GF-D8 (cell line): ENCODE data around the gene GRID1.

Experiments
- DNase-seq: peaks from one replicate; lab custom pipeline; 2025; lab: John Stamatoyannopoulos, UW

Gene GRID1

GRCh38 chr10:86168256-86168655, 198.3 kb downstream of the GRID1 start:
- DNase-seq = no peak

- no peak for DNase-seq
Observed at GRCh38 chr10:86167762-86168128, 198.8 kb downstream of the GRID1 start.

- no peak for DNase-seq
Observed at GRCh38 chr10:86167121-86167761, 199.4 kb downstream of the GRID1 start.

GRCh38 chr10:86165666-86166065, 200.9 kb downstream of the GRID1 start:
- DNase-seq = no peak

GRCh38 chr10:86164960-86165630, 201.5 kb downstream of the GRID1 start:
- no peak for DNase-seq

- DNase-seq = no peak
Observed at GRCh38 chr10:86164174-86164774, 202.3 kb downstream of the GRID1 start.

- DNase-seq = no peak
Observed at GRCh38 chr10:86163522-86164173, 202.9 kb downstream of the GRID1 start.

- no peak for DNase-seq
Observed at GRCh38 chr10:86162696-86163400, 203.7 kb downstream of the GRID1 start.

GRCh38 chr10:86162036-86162435, 204.6 kb downstream of the GRID1 start:
- no peak for DNase-seq

- DNase-seq = no peak
Observed at GRCh38 chr10:86160890-86161585, 205.6 kb downstream of the GRID1 start.

- DNase-seq = no peak
Observed at GRCh38 chr10:86159797-86160196, 206.8 kb downstream of the GRID1 start.

- no peak for DNase-seq
Observed at GRCh38 chr10:86155054-86155921, 211.3 kb downstream of the GRID1 start.

- DNase-seq = no peak
Observed at GRCh38 chr10:86153751-86154150, 212.8 kb downstream of the GRID1 start.

GRCh38 chr10:86152911-86153310, 213.7 kb downstream of the GRID1 start:
- no peak for DNase-seq

GRCh38 chr10:86152354-86152753, 214.2 kb downstream of the GRID1 start:
- no peak for DNase-seq

GRCh38 chr10:86151613-86152012, 215.0 kb downstream of the GRID1 start:
- DNase-seq = no peak

- no peak for DNase-seq
Observed at GRCh38 chr10:86149257-86149656, 217.3 kb downstream of the GRID1 start.

- DNase-seq = no peak
Observed at GRCh38 chr10:86148117-86148516, 218.5 kb downstream of the GRID1 start.

GRCh38 chr10:86144301-86144700, 222.3 kb downstream of the GRID1 start:
- no peak for DNase-seq

GRCh38 chr10:86141896-86142295, 224.7 kb downstream of the GRID1 start:
- no peak for DNase-seq
